Measurements from ENCODE around the gene N4BP2L2. TPM values are rescaled to one million over a fixed set of nuclear protein-coding genes. Genes with fewer than 3 reads are reported as not detected.

The N4BP2L2 gene
- total and polyA plus RNA-seq, 2 of the 4 experiments (the other 2 are of a cell fraction) = 28.7 to 34.6 TPM

DNA sequence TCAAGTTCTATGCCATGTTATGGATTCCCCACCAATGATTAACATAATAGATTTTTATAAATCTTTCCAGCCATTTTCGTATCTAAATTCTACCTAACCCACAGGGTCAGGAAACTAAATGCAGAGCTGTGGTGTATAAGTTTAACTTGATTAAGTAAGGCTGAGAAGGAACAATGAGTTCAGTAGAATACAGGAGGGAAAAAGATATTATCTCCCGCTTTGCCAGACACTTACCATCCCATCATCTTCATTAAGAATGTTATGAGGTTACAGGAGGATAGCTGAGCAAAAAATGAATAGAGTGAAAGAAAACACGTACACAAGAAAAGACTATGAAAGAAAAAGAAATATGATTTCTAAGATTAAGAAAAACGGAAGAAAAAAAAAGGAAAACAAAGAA, 27.1 kb downstream of the N4BP2L2 start:
- no peak overlapping the region for H3K14ac ChIP-seq (replicated peaks; ENCODE audit: low read depth, low read length)
- no peak overlapping the region for H3K56ac ChIP-seq (ENCODE audit: extremely low read depth, insufficient read depth, low read length)
- ChIA-PET POLR2A (ENCODE audit: unreplicated experiment) (no interaction called here), CTCF (no interaction called here)
- ATAC-seq (ENCODE audit: low read depth) (no peak), DNase-seq (no peak)
- no peak overlapping the region for H3K9ac ChIP-seq (ENCODE audit: low read depth, low read length)
- dilution Hi-C loops (cut with HindIII; ENCODE audit: low sequenced_read_pairs, unreplicated experiment) (no loop called here), in situ Hi-C loops (cut with MboI; ENCODE audit: low sequenced_read_pairs) (no loop called here), intact Hi-C loops (cut with micrococcal nuclease) (loop anchor here (2.0 kb wide), 1 partner anchor 19 kb away; no protein-coding TSS in a partner anchor)
- H3K9me3 ChIP-seq (ENCODE audit: control insufficient read depth, insufficient read depth, low read length) = no peaks in the 10 kb centered on the region
- H3K79me1 ChIP-seq (ENCODE audit: low read depth in 1 of 2, low read length in 2 of 2) = peaks cover 14 to 18% of the 10 kb centered on the region in 2 experiments
- BruUV-seq (replicated peaks) = no TSS peak
- no CpG with 5 or more reads among the region's 4 CpGs for WGBS, 2 experiments (ENCODE audit: extremely low coverage in 2 of 2, insufficient read length in 1 of 2)
- H3K9me1 ChIP-seq (ENCODE audit: insufficient read depth, low read length) = peaks cover 8% of the 10 kb centered on the region
- H4K91ac ChIP-seq (ENCODE audit: insufficient read depth, low read depth, low read length) = no peak overlapping the region
- no peak overlapping the region for H2BK120ac ChIP-seq (ENCODE audit: low read depth, low read length)
- H3K4ac ChIP-seq (ENCODE audit: low read depth, low read length) = no peak overlapping the region
- H4K5ac ChIP-seq (ENCODE audit: low read depth, low read length) = no peak overlapping the region
- H3K4me1 ChIP-seq (ENCODE audit: control insufficient read depth, insufficient read depth, low read length) = no peaks in the 10 kb centered on the region
- peaks cover 12% of the 10 kb centered on the region for H3K36me3 ChIP-seq (ENCODE audit: control insufficient read depth, insufficient read depth, low read length)
- H2AK5ac ChIP-seq (ENCODE audit: low read depth, low read length) = no peak overlapping the region
- H3K18ac ChIP-seq (ENCODE audit: low read depth, low read length) = no peak overlapping the region
- H3K27me3 ChIP-seq (ENCODE audit: control insufficient read depth, insufficient read depth, low read length) = no peaks in the 10 kb centered on the region
- no peak overlapping the region for H2BK20ac ChIP-seq (ENCODE audit: low read depth, low read length)
- TF ChIP-seq MAFK (IDR thresholded peaks at IDR 0.05; ENCODE audit: low read depth, low read length) (no peak), MAZ (IDR thresholded peaks at IDR 0.05; ENCODE audit: borderline replicate concordance, low read depth, low read length) (no peak), CHD1 (IDR thresholded peaks at IDR 0.05; ENCODE audit: low read depth, low read length) (no peak), POLR2A (IDR thresholded peaks at IDR 0.05; ENCODE audit: low read depth, low read length) (no peak), NFE2L2 (IDR thresholded peaks at IDR 0.05; ENCODE audit: low read depth, low read length) (no peak), RCOR1 (IDR thresholded peaks at IDR 0.05; ENCODE audit: insufficient replicate concordance, low read length) (no peak)
- TF ChIP-seq, protein P1, sequence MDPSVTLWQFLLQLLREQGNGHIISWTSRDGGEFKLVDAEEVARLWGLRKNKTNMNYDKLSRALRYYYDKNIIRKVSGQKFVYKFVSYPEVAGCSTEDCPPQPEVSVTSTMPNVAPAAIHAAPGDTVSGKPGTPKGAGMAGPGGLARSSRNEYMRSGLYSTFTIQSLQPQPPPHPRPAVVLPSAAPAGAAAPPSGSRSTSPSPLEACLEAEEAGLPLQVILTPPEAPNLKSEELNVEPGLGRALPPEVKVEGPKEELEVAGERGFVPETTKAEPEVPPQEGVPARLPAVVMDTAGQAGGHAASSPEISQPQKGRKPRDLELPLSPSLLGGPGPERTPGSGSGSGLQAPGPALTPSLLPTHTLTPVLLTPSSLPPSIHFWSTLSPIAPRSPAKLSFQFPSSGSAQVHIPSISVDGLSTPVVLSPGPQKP (IDR thresholded peaks at IDR 0.05; ENCODE audit: borderline replicate concordance, low read depth, low read length) = no peak
- H3K4me2 ChIP-seq (ENCODE audit: low read depth, low read length) = no peak overlapping the region
- no peak overlapping the region for H2BK15ac ChIP-seq (ENCODE audit: low read depth, low read length)
- peaks cover 3% of the 10 kb centered on the region; the same call in 1 of the 2 replicates for H4K20me1 ChIP-seq (ENCODE audit: insufficient read depth, low read length)
- H2BK5ac ChIP-seq (ENCODE audit: low read depth, low read length, poor library complexity, severe bottlenecking) = no peak overlapping the region
- H2AK9ac ChIP-seq (replicated peaks; ENCODE audit: low read depth, low read length, poor library complexity) = no peak overlapping the region
- no peak overlapping the region for H3K27ac ChIP-seq (ENCODE audit: insufficient read depth, low read length)
- no peak overlapping the region for H4K8ac ChIP-seq (ENCODE audit: low read depth in 2 of 2, low read length in 2 of 2)
- H2AFZ ChIP-seq (replicated peaks; ENCODE audit: low read length, poor library complexity) = no peak overlapping the region
- no peak overlapping the region for H3K23ac ChIP-seq (ENCODE audit: low read depth, low read length)
- H3K4me3 ChIP-seq (ENCODE audit: insufficient read depth, low read depth, low read length) = no peak overlapping the region

Measured in IMR-90 (cell line).